KBM-7 (cell line): ENCODE measurements around the gene SETD4.
A peak's percentile ranks its signal among the peaks of the same experiment; 100 is the strongest.
"Not testable (repeated sequence)": the region's sequence is repeated elsewhere in the genome, so short reads cannot be mapped to it uniquely, and the experiment has no call there.

ENCODE experiments used
- DNase-seq: peaks from one replicate; pipeline ENCODE4 v3.0.0-alpha.2; 2015
- in situ Hi-C: fragments of 300-500 bp; cut with MboI; formaldehyde crosslinking; loops from 2 replicates; pipeline ENCODE4 v1.14.3; 2020; ENCODE audit warnings: low sequenced_read_pairs, low pct_unique_long_range_greater_than_20kb, mixed read lengths

The SETD4 gene

GRCh38 chr21:36060159-36060921 lies at the start of gene SETD4:
SETD4 (minus strand) TSS chr21:36060526; CDS start chr21:36058888, 1,638 bp downstream.
- peak; percentile 96 for DNase-seq
- in situ Hi-C loops, result no loop called here

- no peak for DNase-seq
- in situ Hi-C loops, result no loop called here
Measured at GRCh38 chr21:36109868-36110267, 49.5 kb upstream of the SETD4 start.

- in situ Hi-C loops, result no loop called here
- no peak for DNase-seq
Measured at GRCh38 chr21:36105327-36105842, 45.1 kb upstream of the SETD4 start.

- in situ Hi-C loops, result no loop called here
- DNase-seq, result peak; percentile 47
Measured at GRCh38 chr21:36104317-36105300, 44.3 kb upstream of the SETD4 start.

GRCh38 chr21:36103434-36103833 lies 43.1 kb upstream of the SETD4 start:
- in situ Hi-C loops, result no loop called here
- no peak for DNase-seq

GRCh38 chr21:36100971-36101641 lies 40.8 kb upstream of the SETD4 start:
- in situ Hi-C loops, result no loop called here
- DNase-seq, result no peak

- DNase-seq, in situ Hi-C loops: not testable (repeated sequence)
Measured at GRCh38 chr21:36099695-36100211, 39.4 kb upstream of the SETD4 start.

- DNase-seq, result no peak
- in situ Hi-C loops, result no loop called here
Measured at GRCh38 chr21:36099000-36099399, 38.7 kb upstream of the SETD4 start.

- in situ Hi-C loops, result no loop called here
- DNase-seq, result no peak
Measured at GRCh38 chr21:36098182-36098532, 37.8 kb upstream of the SETD4 start.

- in situ Hi-C loops, result no loop called here
- peak; percentile 56 for DNase-seq
Measured at GRCh38 chr21:36097427-36098181, 37.3 kb upstream of the SETD4 start.

- DNase-seq, result no peak
- in situ Hi-C loops, result no loop called here
Measured at GRCh38 chr21:36096398-36097290, 36.3 kb upstream of the SETD4 start.

- no peak for DNase-seq
- in situ Hi-C loops, result no loop called here
Measured at GRCh38 chr21:36093512-36093911, 33.2 kb upstream of the SETD4 start.

GRCh38 chr21:36092681-36093080 lies 32.4 kb upstream of the SETD4 start:
- no peak for DNase-seq
- in situ Hi-C loops, result no loop called here

- in situ Hi-C loops, result no loop called here
Measured at GRCh38 chr21:36089946-36090345, 29.6 kb upstream of the SETD4 start.

GRCh38 chr21:36087362-36088138 lies 27.2 kb upstream of the SETD4 start:
- in situ Hi-C loops, result no loop called here
- no peak for DNase-seq

More at GRCh38 chr21:36089946-36090345, 29.6 kb upstream of the SETD4 start:
- DNase-seq, result no peak

- DNase-seq, result no peak
- in situ Hi-C loops, result no loop called here
Measured at GRCh38 chr21:36082237-36082664, 21.9 kb upstream of the SETD4 start.

GRCh38 chr21:36080386-36080785 lies 20.1 kb upstream of the SETD4 start:
- in situ Hi-C loops, result no loop called here
- no peak for DNase-seq
